Central memory CD8-positive, alpha-beta T cell (primary cell): ENCODE results near the gene GSG1L.
"Not testable (repeated sequence)": the region's sequence is repeated elsewhere in the genome, so short reads cannot be mapped to it uniquely, and the experiment has no call there.

Source experiments
- ATAC-seq: fragments of 150-1000 bp; cut with Tn5 transposase; replicated peaks from 2 replicates; pipeline ENCODE4 v1.10.0; 2022; ENCODE audit warnings: mild to moderate bottlenecking, moderate FRiP score, moderate number of reproducible peaks; ENCODE audit not compliant: poor library complexity, severe bottlenecking; ENCODE audit errors: extremely low read depth
- DNase-seq, 2 donors: peaks; one replicate each; pipeline ENCODE4 v3.0.0; 2021; ENCODE audit warnings: low spot score in 2 of 2
- H3K27ac Mint-ChIP-seq: one replicate; pipeline ENCODE4 v1.8.0; 2022; ENCODE audit warnings: low read depth, mild to moderate bottlenecking, moderate library complexity, mixed read lengths
- H3K27me3 Mint-ChIP-seq: one replicate; pipeline ENCODE4 v1.8.0; 2022; ENCODE audit warnings: mixed read lengths
- H3K36me3 Mint-ChIP-seq: one replicate; pipeline ENCODE4 v1.8.0; 2022; ENCODE audit warnings: mild to moderate bottlenecking, moderate library complexity, mixed read lengths; ENCODE audit not compliant: insufficient read depth
- H3K4me1 Mint-ChIP-seq: one replicate; pipeline ENCODE4 v1.8.0; 2022; ENCODE audit warnings: mixed read lengths
- H3K4me3 Mint-ChIP-seq: one replicate; pipeline ENCODE4 v1.8.0; 2022; ENCODE audit warnings: mild to moderate bottlenecking, moderate library complexity, mixed read lengths
- H3K9me3 Mint-ChIP-seq: one replicate; pipeline ENCODE4 v1.8.0; 2022; ENCODE audit warnings: mixed read lengths

GSG1L gene

DNA sequence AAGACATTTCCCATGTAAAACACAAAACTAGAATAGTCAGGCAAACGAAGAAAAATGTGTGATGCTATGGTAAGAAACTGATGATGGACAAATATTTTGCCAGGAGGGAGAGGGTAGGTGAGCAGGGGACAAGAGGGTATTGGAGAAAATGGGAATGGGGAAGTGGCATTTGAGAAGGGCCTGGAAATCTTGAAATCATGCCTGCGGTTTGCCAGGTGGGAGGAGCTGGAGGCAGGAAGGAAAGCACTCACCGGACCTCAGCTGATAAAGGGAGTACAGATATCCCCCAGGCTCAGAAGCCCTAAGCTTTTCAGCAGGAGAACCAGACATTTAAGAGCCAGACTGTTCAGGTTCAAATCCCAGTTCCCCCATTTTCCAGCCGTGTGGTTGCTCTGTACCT lies 103.6 kb downstream of the GSG1L start:
- H3K27ac Mint-ChIP-seq: no peak overlapping the region
- no peaks in the 10 kb centered on the region for H3K4me1 Mint-ChIP-seq
- peaks cover 50% of the 10 kb centered on the region for H3K27me3 Mint-ChIP-seq
- no peak overlapping the region for H3K4me3 Mint-ChIP-seq
- H3K36me3 Mint-ChIP-seq: no peaks in the 10 kb centered on the region
- DNase-seq: no peak
- ATAC-seq: no peak
- H3K9me3 Mint-ChIP-seq: peaks cover 10% of the 10 kb centered on the region

DNA sequence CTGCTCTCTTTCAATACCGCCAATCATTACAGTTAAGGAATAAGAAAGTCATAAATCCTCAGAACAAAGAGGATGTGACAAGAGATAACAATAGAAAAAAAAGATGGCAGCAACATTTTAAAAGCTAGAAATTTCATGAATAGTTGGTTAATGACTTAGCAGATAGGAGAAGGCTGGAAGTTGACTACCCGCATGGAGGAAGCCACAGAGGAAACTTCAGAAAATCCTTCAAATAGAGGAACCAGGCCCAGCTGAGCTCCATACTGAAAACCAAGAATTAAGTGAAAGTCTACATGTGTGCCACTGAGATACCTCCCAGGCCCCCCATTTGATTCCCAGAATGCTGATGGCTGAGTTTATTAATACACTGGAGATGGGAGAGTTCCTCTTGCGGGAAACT lies 109.3 kb downstream of the GSG1L start:
- peaks cover 55% of the 10 kb centered on the region for H3K27me3 Mint-ChIP-seq
- peaks cover 13% of the 10 kb centered on the region for H3K9me3 Mint-ChIP-seq
- no peak for DNase-seq
- H3K4me1 Mint-ChIP-seq: no peaks in the 10 kb centered on the region
- no peak overlapping the region for H3K4me3 Mint-ChIP-seq
- ATAC-seq: no peak
- H3K27ac Mint-ChIP-seq: no peak overlapping the region
- H3K36me3 Mint-ChIP-seq: no peaks in the 10 kb centered on the region

DNA sequence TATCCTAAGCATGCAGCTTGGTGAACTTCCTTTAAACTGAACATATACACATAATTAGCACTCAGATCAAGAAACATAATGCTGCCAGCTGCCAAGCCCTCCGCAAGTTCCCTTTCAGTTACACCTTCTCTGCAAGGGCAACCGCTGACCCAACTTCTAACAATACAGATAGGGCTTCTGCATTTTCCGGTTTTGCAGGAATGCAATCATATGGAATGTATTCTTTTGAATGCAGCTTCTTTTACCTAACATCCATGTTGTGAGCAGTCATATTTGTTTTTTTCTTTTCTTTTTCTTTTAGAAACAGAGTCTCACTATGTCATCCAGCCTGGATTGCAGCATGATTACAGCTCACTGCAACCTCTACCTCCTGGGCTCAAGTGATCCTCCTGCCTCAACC lies 110.7 kb downstream of the GSG1L start:
- Mint-ChIP-seq H3K27me3 (peaks cover 55% of the 10 kb centered on the region), H3K27ac (no peak overlapping the region), H3K36me3 (no peaks in the 10 kb centered on the region), H3K4me3 (no peak overlapping the region), H3K4me1 (no peaks in the 10 kb centered on the region), H3K9me3 (peaks cover 13% of the 10 kb centered on the region)
- DNase-seq: no peak
- ATAC-seq: no peak

DNA sequence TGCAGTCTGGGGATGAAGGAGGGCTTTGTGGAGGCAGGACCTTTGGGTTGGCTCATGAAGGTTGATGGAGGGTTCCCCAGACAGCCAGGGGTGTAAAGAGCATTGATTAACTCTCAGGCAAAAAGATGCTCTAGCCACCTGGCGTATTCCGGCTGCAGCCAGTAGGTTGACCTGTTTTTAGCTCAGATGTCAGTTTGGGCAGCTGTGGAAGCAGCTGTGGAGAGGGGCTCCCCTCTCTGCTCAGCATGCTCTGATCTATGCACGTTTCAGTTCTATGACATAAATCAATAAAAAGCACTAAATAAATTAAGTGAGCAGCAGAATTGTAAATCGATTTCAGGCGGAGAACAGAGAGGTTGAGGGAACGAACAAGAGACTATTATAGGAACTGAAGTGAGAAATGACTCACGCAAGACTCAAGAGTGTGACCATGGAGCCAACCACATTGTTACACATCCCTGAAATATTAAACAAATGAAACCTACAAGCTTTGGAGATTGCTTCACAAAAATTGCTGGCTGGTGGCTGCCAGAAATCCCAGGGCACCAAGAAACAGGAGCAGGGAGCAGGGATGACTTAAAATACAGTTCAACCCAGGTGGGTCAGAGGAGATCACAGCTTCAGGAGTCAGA lies 111.9 kb downstream of the GSG1L start:
- peaks cover 62% of the 10 kb centered on the region for H3K27me3 Mint-ChIP-seq
- H3K4me3 Mint-ChIP-seq: no peak overlapping the region
- H3K9me3 Mint-ChIP-seq: peaks cover 13% of the 10 kb centered on the region
- H3K27ac Mint-ChIP-seq: no peak overlapping the region
- no peaks in the 10 kb centered on the region for H3K4me1 Mint-ChIP-seq
- DNase-seq (no peak), ATAC-seq (no peak)
- no peaks in the 10 kb centered on the region for H3K36me3 Mint-ChIP-seq

DNA sequence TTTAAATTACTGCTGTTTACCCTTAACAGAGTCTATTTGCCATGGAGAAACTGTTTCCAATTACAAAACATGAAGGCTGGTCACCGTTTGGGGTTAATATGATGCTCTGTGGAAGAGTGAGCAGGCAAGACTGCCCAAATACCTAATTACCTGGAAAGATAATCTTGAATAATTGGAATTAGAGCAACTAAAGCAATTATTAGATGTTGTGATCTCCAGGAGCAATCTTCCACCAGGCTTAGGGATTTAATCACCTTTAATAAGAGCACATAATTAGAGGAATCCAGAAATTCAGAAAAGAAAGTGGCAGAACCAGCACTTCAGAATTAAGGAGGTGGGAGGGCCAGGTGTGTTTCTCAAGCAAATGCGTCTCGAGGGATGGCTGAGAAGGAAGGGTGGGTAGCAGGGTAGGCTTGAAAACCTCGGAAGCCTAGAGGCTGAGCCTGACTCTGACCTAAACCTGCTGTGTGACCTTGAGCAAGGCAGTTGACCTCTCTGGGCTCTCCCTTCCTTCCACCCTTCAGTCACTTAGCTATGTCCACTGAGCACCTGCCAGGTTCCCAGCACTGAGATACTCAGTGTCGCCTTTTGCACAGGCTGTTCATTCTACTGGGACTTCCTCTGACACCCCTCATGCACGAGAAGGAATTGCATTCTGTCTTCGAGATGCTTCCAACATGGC lies 113.2 kb downstream of the GSG1L start:
- no peak overlapping the region for H3K27ac Mint-ChIP-seq
- no peaks in the 10 kb centered on the region for H3K36me3 Mint-ChIP-seq
- peaks cover 71% of the 10 kb centered on the region for H3K27me3 Mint-ChIP-seq
- ATAC-seq (no peak), DNase-seq (no peak)
- H3K9me3 Mint-ChIP-seq: peaks cover 7% of the 10 kb centered on the region
- no peak overlapping the region for H3K4me3 Mint-ChIP-seq
- H3K4me1 Mint-ChIP-seq: no peaks in the 10 kb centered on the region

DNA sequence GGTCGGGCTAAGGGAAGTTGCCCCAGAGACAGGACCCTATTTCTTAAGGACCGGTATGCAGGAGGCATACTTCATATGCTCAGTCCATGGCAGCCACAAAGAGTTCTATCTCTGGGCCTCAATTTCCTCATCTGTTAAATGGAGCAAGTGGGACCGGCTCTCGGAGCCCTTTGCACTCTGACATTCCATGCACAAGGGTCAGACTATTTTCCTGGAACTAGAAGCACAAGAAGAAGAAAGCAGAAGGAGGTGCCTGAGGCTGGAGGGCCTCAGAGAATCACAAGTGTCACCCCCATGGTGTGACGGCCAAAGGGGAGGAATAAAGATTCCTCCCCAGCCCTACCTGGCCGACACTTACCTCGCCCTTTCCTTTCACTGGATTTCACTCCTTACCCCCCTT lies 115.8 kb downstream of the GSG1L start:
- ATAC-seq: no peak
- H3K4me1 Mint-ChIP-seq: no peaks in the 10 kb centered on the region
- no peaks in the 10 kb centered on the region for H3K9me3 Mint-ChIP-seq
- no peak overlapping the region for H3K27ac Mint-ChIP-seq
- peaks cover 70% of the 10 kb centered on the region for H3K27me3 Mint-ChIP-seq
- DNase-seq: no peak
- no peaks in the 10 kb centered on the region for H3K36me3 Mint-ChIP-seq
- H3K4me3 Mint-ChIP-seq: no peak overlapping the region

DNA sequence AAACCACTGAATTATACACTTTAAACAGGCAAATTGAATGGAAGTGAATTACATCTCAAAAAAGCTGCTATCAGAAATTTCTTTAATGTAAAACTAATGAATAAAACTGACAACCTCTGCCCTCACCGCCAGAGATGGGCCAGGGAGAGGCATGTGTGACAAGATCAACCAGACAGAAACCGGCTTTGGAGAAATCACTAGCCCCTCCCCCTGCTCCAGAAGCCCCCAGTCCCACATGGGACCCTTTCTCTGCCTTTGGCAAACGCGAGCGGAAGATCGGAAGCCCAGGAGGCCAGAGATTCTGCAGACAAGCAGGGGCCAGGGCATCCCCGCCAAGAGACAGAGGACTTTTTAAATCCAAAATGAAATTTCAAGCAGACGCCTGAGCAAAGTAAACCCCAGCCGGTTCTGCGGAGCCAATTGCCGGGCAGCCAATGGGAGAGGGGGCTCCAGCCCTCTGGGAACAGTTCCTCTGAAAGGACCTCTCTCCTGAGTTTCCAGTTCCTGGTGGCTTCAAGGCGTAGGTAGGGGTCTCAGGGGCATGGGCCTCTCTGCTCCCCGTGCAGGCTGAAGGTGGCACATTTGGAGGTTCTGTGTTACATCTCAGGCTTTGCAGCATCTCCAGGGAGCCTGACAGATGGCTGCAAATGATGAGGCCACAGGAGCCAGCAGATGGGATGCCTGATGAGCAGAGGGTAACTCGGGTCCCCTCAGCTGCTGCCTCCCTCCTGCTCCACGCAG lies 118.1 kb downstream of the GSG1L start:
- peaks cover 56% of the 10 kb centered on the region for H3K27me3 Mint-ChIP-seq
- H3K4me3 Mint-ChIP-seq: no peak overlapping the region
- H3K4me1 Mint-ChIP-seq: no peaks in the 10 kb centered on the region
- no peak for ATAC-seq
- no peaks in the 10 kb centered on the region for H3K9me3 Mint-ChIP-seq
- no peaks in the 10 kb centered on the region for H3K36me3 Mint-ChIP-seq
- H3K27ac Mint-ChIP-seq: no peak overlapping the region
- no peak for DNase-seq

DNA sequence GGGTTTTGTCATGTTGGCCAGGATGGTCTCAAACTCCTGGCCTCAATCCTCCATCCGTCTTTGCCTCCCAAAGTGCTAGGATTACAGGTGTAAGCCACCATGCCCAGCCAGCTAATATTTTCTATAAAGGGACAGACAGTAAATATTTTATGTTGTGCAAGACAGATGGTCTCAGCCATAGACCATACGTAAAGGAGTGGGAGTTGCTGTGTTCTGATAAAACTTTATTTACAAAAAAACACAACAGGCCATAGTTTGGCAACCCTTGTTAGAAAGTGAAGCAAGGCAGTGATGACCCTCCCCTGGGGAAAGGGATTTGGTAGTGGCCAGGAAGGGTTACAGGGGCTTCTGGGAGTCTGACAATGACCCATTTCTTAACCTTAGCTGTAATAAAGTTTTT lies 119.7 kb downstream of the GSG1L start:
- no peaks in the 10 kb centered on the region for H3K9me3 Mint-ChIP-seq
- H3K36me3 Mint-ChIP-seq: no peaks in the 10 kb centered on the region
- no peak overlapping the region for H3K4me3 Mint-ChIP-seq
- H3K27ac Mint-ChIP-seq: no peak overlapping the region
- DNase-seq: no peak
- H3K27me3 Mint-ChIP-seq: peaks cover 54% of the 10 kb centered on the region
- no peaks in the 10 kb centered on the region for H3K4me1 Mint-ChIP-seq
- ATAC-seq: no peak

DNA sequence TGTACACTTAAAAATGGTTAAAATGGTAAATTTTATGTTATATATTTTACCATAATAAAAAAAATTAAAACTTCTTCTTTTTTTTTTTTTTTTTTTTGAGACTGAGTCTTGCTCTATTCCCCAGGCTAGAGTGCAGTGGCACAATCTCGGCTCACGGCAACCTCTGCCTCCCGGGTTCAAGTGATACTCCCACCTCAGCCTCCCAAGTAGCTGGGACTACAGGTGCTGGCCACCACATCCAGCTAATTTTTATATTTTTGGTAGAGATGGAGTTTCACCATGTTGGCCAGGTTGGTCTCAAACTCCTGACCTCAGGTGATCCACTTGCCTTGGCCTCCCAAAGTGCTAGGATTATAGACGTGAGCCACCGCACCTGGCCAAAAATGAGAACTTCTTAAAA lies 121.4 kb downstream of the GSG1L start:
- DNase-seq, ATAC-seq, H3K9me3 Mint-ChIP-seq, H3K4me3 Mint-ChIP-seq, H3K27ac Mint-ChIP-seq, H3K4me1 Mint-ChIP-seq, H3K36me3 Mint-ChIP-seq: not testable (repeated sequence)
- H3K27me3 Mint-ChIP-seq: peaks cover 66% of the 10 kb centered on the region

DNA sequence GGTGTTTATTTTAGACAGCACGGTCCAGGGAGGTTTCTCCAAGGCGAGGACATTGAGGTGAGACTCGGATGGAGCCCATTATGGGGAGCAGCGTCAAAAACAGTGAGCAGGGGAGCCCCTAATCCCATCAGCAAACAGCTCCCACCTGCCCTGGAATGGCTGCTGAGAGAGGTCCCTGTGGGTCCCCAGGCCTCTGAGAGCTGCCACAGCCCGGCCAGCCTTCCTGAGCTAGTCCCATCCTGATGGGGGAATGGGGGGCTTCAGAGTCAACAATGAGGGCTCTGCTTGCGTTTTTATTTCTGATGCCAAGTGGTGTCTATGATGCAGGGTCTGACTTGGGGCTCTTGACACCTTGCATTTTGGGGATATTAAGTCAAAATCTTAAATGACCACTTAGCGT lies 128.4 kb downstream of the GSG1L start:
- H3K36me3 Mint-ChIP-seq: no peaks in the 10 kb centered on the region
- H3K4me3 Mint-ChIP-seq: no peak overlapping the region
- H3K27ac Mint-ChIP-seq: no peak overlapping the region
- DNase-seq: no peak
- H3K4me1 Mint-ChIP-seq: no peaks in the 10 kb centered on the region
- ATAC-seq: no peak
- no peaks in the 10 kb centered on the region for H3K9me3 Mint-ChIP-seq
- peaks cover 60% of the 10 kb centered on the region for H3K27me3 Mint-ChIP-seq

DNA sequence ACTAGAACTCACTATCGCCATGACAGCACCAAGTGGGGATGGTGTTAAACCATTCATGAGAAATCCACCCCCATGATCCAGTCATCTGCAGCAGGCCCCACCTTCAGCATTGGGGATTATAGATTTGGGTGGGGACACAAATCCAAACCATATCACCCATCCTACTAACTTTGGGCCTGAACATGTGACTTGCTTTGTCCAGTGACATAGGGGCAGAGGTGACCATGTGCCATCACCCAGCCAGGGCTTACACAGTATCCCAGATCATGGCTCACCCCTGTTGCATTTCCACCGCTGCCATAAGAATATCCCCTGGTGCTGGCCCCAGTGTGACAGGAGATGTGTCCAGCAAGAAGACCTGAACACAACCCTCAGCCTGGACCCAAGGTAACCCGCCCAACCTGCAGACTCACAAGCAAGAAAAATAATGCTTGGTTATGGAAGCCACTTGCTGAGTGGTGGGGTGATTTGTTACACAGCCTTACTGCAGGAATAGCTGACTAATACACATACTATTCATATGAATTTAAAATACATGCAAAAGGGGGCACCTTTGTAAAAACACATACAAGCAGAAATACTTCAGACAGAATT lies 130.9 kb downstream of the GSG1L start:
- Mint-ChIP-seq H3K27ac (no peak overlapping the region), H3K36me3 (no peaks in the 10 kb centered on the region), H3K27me3 (peaks cover 70% of the 10 kb centered on the region), H3K9me3 (no peaks in the 10 kb centered on the region), H3K4me1 (no peaks in the 10 kb centered on the region), H3K4me3 (no peak overlapping the region)
- DNase-seq (no peak), ATAC-seq (no peak)

DNA sequence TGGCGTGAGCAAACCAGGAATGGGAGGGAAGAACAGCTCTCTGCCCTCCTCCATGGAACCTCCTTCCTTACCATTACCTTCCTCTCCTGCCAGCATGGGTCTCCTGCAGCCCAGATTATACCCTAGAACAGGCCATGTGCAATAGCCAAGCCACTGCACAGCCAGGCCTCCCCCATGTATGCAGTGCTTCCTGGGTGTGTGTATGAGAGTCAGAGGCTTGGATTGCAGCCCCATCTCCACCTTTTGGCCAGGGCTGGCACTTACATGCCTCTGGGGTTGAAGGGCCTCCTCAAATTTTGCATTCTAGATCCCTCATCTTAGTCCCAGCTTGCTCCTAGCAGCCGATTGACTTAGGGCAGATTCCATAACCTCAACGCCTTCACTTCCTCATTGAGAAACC lies 133.7 kb downstream of the GSG1L start:
- Mint-ChIP-seq H3K4me3 (no peak overlapping the region), H3K9me3 (no peaks in the 10 kb centered on the region), H3K27me3 (peaks cover 74% of the 10 kb centered on the region), H3K27ac (no peak overlapping the region), H3K4me1 (no peaks in the 10 kb centered on the region), H3K36me3 (peaks cover 1% of the 10 kb centered on the region)
- ATAC-seq (no peak), DNase-seq (no peak)

DNA sequence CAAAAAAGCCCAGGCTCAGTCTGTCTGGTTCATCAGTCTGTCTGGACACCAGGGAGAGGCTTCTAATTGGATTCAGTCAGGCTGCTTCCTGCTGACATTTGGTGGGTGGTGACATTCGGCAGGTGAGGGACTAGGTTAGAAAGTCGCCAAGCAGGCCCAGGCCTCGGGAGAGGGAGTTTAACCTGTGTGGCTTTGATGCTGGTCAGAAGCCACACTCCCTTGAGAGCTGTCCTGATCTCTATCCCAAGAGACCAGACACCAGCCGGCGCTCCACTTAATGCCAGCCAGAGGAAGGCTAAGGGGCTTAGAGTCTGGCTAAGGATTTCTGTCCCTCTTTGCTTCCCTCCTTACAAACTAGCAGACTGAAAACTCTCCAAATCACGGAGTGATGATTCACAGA lies 135.0 kb downstream of the GSG1L start:
- no peak overlapping the region for H3K4me3 Mint-ChIP-seq
- H3K36me3 Mint-ChIP-seq: peaks cover 1% of the 10 kb centered on the region
- H3K27ac Mint-ChIP-seq: no peak overlapping the region
- peaks cover 64% of the 10 kb centered on the region for H3K27me3 Mint-ChIP-seq
- DNase-seq: no peak
- ATAC-seq: no peak
- no peaks in the 10 kb centered on the region for H3K4me1 Mint-ChIP-seq
- no peaks in the 10 kb centered on the region for H3K9me3 Mint-ChIP-seq
